CD4-positive, alpha-beta T cell (primary cell): Measurements from ENCODE around the gene SULF2. TPM values are rescaled to one million over a fixed set of nuclear protein-coding genes. Genes with fewer than 3 reads are reported as not detected.
A peak's percentile ranks its signal among the peaks of the same experiment; 100 is the strongest.

Experiments used
- ATAC-seq: fragments of 200-7000 bp; cut with Tn5 transposase; one replicate; pipeline ENCODE4 v1.10.0; 2022; ENCODE audit warnings: mild to moderate bottlenecking; ENCODE audit not compliant: poor library complexity
- CTCF ChIA-PET: fragments of 350-600 bp; sonication (Branson Sonifier 250); formaldehyde crosslinking; loops from one replicate; lab custom pipeline; 2021; ENCODE audit warnings: antibody characterized with exemption, inconsistent platforms; lab: Charles Lee
- POLR2A ChIA-PET: fragments of 350-600 bp; sonication (Branson Sonifier 250); formaldehyde crosslinking; loops from one replicate; lab custom pipeline; 2021; ENCODE audit warnings: antibody characterized with exemption, inconsistent platforms; lab: Charles Lee
- DNase-seq, 14 experiments: peaks; one replicate each; pipeline ENCODE4 v3.0.0-alpha.2; 2013 to 2020; ENCODE audit warnings: mixed read lengths in 2 of 14
- H3K27ac ChIP-seq, 2 donors: one replicate each; pipeline versions ENCODE4 v1.5.1 to v1.7.0; 2013; ENCODE audit warnings: low read length in 2 of 2, low read depth in 1 of 2, mild to moderate bottlenecking in 1 of 2
- H3K27me3 ChIP-seq, 2 experiments: 1 replicate in 1 of 2; 2 replicates in 1 of 2; pipeline versions ENCODE4 v1.6.1 to v1.7.0; 2013; ENCODE audit warnings: low read length in 2 of 2, control low read depth in 1 of 2, mild to moderate bottlenecking in 1 of 2, moderate library complexity in 1 of 2; ENCODE audit not compliant: insufficient read depth in 2 of 2, control insufficient read depth in 1 of 2
- H3K36me3 ChIP-seq: one replicate; pipeline ENCODE4 v1.6.1; 2013; ENCODE audit warnings: low read length, control low read depth; ENCODE audit not compliant: insufficient read depth
- H3K4me1 ChIP-seq: one replicate; pipeline ENCODE4 v1.6.1; 2013; ENCODE audit warnings: low read length, control low read depth; ENCODE audit not compliant: insufficient read depth
- H3K4me3 ChIP-seq: one replicate; pipeline ENCODE4 v1.5.1; 2013; ENCODE audit warnings: mild to moderate bottlenecking, low read length, moderate library complexity
- H3K9me3 ChIP-seq, 2 experiments: 1 replicate in 1 of 2; 2 replicates in 1 of 2; pipeline versions ENCODE4 v1.6.1 to v1.7.0; 2013; ENCODE audit warnings: low read length in 2 of 2, mild to moderate bottlenecking in 2 of 2, control low read depth in 1 of 2, moderate library complexity in 1 of 2; ENCODE audit not compliant: control insufficient read depth in 1 of 2, insufficient read depth in 1 of 2
- H3K27ac Mint-ChIP-seq: one replicate; pipeline ENCODE4 v1.8.0; 2020; ENCODE audit warnings: mixed read lengths
- H3K27me3 Mint-ChIP-seq: one replicate; pipeline ENCODE4 v1.8.0; 2021; ENCODE audit warnings: mixed read lengths
- H3K36me3 Mint-ChIP-seq: one replicate; pipeline ENCODE4 v1.8.0; 2021; ENCODE audit warnings: low read depth, mixed read lengths
- H3K4me1 Mint-ChIP-seq: one replicate; pipeline ENCODE4 v1.8.0; 2021; ENCODE audit warnings: low read depth, mixed read lengths
- H3K4me3 Mint-ChIP-seq: one replicate; pipeline ENCODE4 v1.8.0; 2020; ENCODE audit warnings: mild to moderate bottlenecking, mixed read lengths
- H3K9me3 Mint-ChIP-seq: one replicate; pipeline ENCODE4 v1.8.0; 2020; ENCODE audit warnings: mixed read lengths
- intact Hi-C, 2 experiments: fragments of 100-400 bp; cut with DNase I in 1 of 2; cut with micrococcal nuclease in 1 of 2; formaldehyde crosslinking; loops; one replicate each; pipeline versions ENCODE4 v1.15.1 to v1.9.0; 2023 to 2025; cut with DNase I, micrococcal nuclease
- total RNA-seq, 174 experiments: library from RNA in 2 of 174; stranded (reverse) in 2 of 174; gene quantifications; one replicate each; pipeline ENCODE4 v1.2.3 and lab custom pipeline; 2021 to 2026
- TF ChIP-seq, protein P1 (sequence below): fragments of 200-600 bp; IDR thresholded peaks from one replicate; pipeline ENCODE4 v1.8.0; 2022; ENCODE audit warnings: antibody characterized with exemption, mild to moderate bottlenecking

SULF2 gene
- total RNA-seq, 2 experiments from 2014 or later, result 1.5 to 2.8 TPM

DNA sequence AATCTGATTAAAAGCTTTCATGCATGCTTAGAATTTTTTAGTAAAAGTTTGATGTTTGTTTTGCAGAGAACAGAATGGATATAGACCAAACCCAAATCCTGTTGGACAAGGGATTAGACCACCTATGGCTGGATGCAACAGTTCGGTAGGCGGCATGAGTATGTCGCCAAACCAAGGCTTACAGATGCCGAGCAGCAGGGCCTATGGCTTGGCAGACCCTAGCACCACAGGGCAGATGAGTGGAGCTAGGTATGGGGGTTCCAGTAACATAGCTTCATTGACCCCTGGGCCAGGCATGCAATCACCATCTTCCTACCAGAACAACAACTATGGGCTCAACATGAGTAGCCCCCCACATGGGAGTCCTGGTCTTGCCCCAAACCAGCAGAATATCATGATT, 150.0 kb downstream of the SULF2 start:
- POLR2A ChIA-PET, result no interaction called here
- Histone ChIP-seq H3K27ac (no peak overlapping the region), H3K27me3 (no peaks in the 10 kb centered on the region), H3K4me1 (no peaks in the 10 kb centered on the region), H3K4me3 (no peak overlapping the region), H3K9me3 (no peaks in the 10 kb centered on the region), H3K36me3 (peaks cover 87% of the 10 kb centered on the region)
- H3K4me1 Mint-ChIP-seq, result no peaks in the 10 kb centered on the region
- DNase-seq, result no peak
- H3K36me3 Mint-ChIP-seq, result peaks cover 92% of the 10 kb centered on the region
- TF ChIP-seq, protein P1, sequence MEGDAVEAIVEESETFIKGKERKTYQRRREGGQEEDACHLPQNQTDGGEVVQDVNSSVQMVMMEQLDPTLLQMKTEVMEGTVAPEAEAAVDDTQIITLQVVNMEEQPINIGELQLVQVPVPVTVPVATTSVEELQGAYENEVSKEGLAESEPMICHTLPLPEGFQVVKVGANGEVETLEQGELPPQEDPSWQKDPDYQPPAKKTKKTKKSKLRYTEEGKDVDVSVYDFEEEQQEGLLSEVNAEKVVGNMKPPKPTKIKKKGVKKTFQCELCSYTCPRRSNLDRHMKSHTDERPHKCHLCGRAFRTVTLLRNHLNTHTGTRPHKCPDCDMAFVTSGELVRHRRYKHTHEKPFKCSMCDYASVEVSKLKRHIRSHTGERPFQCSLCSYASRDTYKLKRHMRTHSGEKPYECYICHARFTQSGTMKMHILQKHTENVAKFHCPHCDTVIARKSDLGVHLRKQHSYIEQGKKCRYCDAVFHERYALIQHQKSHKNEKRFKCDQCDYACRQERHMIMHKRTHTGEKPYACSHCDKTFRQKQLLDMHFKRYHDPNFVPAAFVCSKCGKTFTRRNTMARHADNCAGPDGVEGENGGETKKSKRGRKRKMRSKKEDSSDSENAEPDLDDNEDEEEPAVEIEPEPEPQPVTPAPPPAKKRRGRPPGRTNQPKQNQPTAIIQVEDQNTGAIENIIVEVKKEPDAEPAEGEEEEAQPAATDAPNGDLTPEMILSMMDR, result no peak
- ATAC-seq, result no peak
- no peaks in the 10 kb centered on the region for H3K27me3 Mint-ChIP-seq
- H3K27ac Mint-ChIP-seq, result no peak overlapping the region
- intact Hi-C loops, result no loop called here
- H3K4me3 Mint-ChIP-seq, result no peak overlapping the region
- CTCF ChIA-PET, result interaction anchor here (0.7 kb wide), 1 partner anchor 42 kb away, joined by 3 read pairs; no protein-coding TSS in a partner anchor
- H3K9me3 Mint-ChIP-seq, result no peaks in the 10 kb centered on the region

DNA sequence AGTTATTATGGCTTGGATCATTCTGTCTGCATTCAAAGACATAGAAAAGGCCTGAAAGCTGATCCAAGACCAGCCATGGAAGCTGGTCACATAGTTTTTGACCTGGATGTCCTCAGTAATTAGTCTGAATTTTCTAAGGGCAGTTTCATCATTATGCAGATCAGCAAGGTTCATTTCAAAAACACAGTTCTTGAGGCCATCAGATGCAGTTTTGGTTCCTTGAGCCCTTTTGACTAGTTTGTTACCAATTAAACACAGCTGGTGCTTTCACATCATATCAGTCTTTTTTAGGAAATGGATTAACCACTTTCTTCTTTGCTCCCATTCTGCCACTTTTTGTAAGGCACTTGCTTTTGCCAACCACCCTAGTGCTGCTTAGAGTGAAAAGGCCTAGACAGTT, 154.2 kb downstream of the SULF2 start:
- no peak overlapping the region for H3K27ac ChIP-seq
- peaks cover 88% of the 10 kb centered on the region for H3K36me3 ChIP-seq

DNA sequence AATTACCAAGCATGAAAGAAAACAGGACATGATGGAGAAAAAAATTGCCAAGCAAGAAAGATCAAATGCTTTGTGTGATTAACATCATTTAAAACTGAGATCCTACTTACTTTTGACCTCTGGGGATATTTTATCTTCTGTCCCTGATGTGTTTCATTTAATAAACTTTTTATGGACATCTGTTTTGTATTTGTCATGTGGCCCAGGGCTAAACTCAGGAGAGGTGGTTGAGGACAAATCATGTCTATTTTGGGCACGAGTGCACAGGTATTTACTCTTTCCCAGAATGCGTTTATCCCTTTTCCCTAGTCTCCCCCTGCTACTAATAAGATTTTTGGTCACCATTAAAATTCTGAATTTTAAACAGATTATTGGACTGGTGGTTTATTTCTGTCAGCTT, 155.4 kb downstream of the SULF2 start:
- no peak overlapping the region for H3K4me3 ChIP-seq
- no peaks in the 10 kb centered on the region for H3K4me1 ChIP-seq
- ChIA-PET POLR2A (no interaction called here), CTCF (interaction anchor here (0.7 kb wide), 1 partner anchor 28 kb away, joined by 4 read pairs; no protein-coding TSS in a partner anchor)
- H3K36me3 ChIP-seq, result peaks cover 87% of the 10 kb centered on the region
- Mint-ChIP-seq H3K4me3 (no peak overlapping the region), H3K9me3 (no peaks in the 10 kb centered on the region), H3K36me3 (peaks cover 90% of the 10 kb centered on the region), H3K27me3 (no peaks in the 10 kb centered on the region), H3K4me1 (no peaks in the 10 kb centered on the region), H3K27ac (no peak overlapping the region)
- H3K27me3 ChIP-seq, result no peaks in the 10 kb centered on the region
- ATAC-seq, result no peak
- H3K9me3 ChIP-seq, result no peaks in the 10 kb centered on the region
- TF ChIP-seq, protein P1, result no peak
- intact Hi-C loops, result no loop called here
- H3K27ac ChIP-seq, result no peak overlapping the region
- DNase-seq, result no peak

More for the DNA sequence above, 154.2 kb downstream of the SULF2 start:
- ChIA-PET POLR2A (no interaction called here), CTCF (interaction anchor here (1.7 kb wide), 1 partner anchor 10 kb away, joined by 4 read pairs; no protein-coding TSS in a partner anchor)
- Mint-ChIP-seq H3K27ac (peak overlapping the region; percentile 42), H3K27me3 (no peaks in the 10 kb centered on the region), H3K4me3 (no peak overlapping the region), H3K4me1 (no peaks in the 10 kb centered on the region), H3K36me3 (peaks cover 89% of the 10 kb centered on the region), H3K9me3 (no peaks in the 10 kb centered on the region)
- Histone ChIP-seq H3K4me3 (no peak overlapping the region), H3K4me1 (no peaks in the 10 kb centered on the region), H3K9me3 (no peaks in the 10 kb centered on the region), H3K27me3 (no peaks in the 10 kb centered on the region)
- intact Hi-C loops, result no loop called here
- no peak for DNase-seq
- TF ChIP-seq, protein P1, result no peak
- ATAC-seq, result no peak
